Activated T-helper 17 cell treated with anti-CD3 and anti-CD28 coated beads, Interleukin-2, amount 50 U/mL, for 72 hours (primary cell): ENCODE measurements around the gene KATNA1. TPM values are rescaled to one million over a fixed set of nuclear protein-coding genes. Genes with fewer than 3 reads are reported as not detected.

ENCODE experiments used
- ATAC-seq: fragments of 150-1000 bp; cut with Tn5 transposase; replicated peaks from 2 replicates; pipeline ENCODE4 v1.10.0; 2021; ENCODE audit warnings: mild to moderate bottlenecking, moderate library complexity
- H3K27ac Mint-ChIP-seq: one replicate; pipeline ENCODE4 v1.8.0; 2022; ENCODE audit warnings: mixed read lengths
- H3K27me3 Mint-ChIP-seq: one replicate; pipeline ENCODE4 v1.8.0; 2022; ENCODE audit warnings: mixed read lengths
- H3K36me3 Mint-ChIP-seq: one replicate; pipeline ENCODE4 v1.8.0; 2022; ENCODE audit warnings: low read depth, mild to moderate bottlenecking, mixed read lengths
- H3K4me1 Mint-ChIP-seq: one replicate; pipeline ENCODE4 v1.8.0; 2022; ENCODE audit warnings: mixed read lengths
- H3K4me3 Mint-ChIP-seq: one replicate; pipeline ENCODE4 v1.8.0; 2022; ENCODE audit warnings: mild to moderate bottlenecking, mixed read lengths
- H3K9me3 Mint-ChIP-seq: one replicate; pipeline ENCODE4 v1.8.0; 2022; ENCODE audit warnings: mixed read lengths
- total RNA-seq, 2 donors: library from RNA; stranded (reverse); gene quantifications; one replicate each; pipeline ENCODE4 v1.2.3, GENCODE V29; 2022

The KATNA1 gene
- total RNA-seq, 2 donors from 2014 or later = 12.3 to 18.8 TPM

DNA sequence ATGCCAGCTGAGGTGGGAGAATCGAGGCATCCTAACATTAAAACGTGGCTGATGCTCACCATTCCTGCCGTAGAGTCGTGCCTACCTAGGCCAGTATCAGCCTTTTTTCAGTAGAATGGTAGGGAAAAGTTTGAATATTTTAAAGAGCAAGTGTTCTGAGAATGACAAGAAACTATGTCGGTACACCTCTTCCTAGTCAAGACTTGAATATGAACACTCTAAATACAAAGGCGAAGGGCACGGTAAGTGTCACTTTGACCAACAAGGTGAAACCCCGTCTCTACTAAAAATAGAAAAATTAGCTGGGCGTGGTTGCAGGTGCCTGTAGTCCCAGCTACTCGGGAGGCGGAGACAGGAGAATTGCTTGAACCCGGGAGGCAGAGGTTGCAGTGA is 81.3 kb downstream of the KATNA1 start:
- Mint-ChIP-seq H3K27me3 (no peaks in the 10 kb centered on the region), H3K27ac (peak overlapping the region; percentile 48), H3K36me3 (no peaks in the 10 kb centered on the region), H3K4me3 (peak overlapping the region; percentile 90), H3K9me3 (no peaks in the 10 kb centered on the region), H3K4me1 (peaks cover 5% of the 10 kb centered on the region)
- no peak for ATAC-seq

DNA sequence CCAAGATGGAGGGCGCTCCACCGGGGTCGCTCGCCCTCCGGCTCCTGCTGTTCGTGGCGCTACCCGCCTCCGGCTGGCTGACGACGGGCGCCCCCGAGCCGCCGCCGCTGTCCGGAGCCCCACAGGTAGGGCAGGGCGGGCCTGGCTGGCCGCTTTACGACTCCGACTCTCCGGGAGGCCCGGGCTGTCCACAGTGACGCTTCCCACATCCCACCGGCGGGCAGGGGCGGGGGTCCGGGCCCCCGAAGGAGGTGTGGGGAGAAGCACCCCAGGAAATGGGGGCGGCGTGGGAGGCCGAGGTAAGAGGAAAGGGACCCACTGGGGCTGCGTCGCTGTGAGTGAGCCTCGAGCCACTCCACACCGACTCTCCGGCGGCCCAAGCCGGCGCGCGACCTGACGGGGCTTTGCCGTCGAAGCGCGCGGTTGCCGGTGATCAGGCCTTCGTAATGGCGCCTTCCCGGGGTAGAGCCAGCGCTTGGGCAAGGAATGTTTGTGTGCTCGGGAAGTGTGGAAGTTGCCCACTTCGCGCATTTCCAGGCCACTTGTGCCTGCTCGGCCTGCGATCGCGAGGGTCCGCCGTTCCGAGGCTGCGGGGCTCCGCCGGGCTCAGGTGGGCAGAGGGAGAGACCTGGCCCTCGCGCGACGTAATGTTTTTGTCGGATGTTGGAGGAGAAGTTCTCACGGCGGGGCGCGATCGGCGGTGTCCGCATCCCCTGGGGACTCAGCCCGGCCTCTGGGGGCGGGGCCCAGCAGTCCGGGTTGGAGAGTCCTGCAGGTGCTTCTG is 81.9 kb downstream of the KATNA1 start:
- Mint-ChIP-seq H3K4me3 (peak overlapping the region; percentile 90), H3K4me1 (peaks cover 5% of the 10 kb centered on the region)

DNA sequence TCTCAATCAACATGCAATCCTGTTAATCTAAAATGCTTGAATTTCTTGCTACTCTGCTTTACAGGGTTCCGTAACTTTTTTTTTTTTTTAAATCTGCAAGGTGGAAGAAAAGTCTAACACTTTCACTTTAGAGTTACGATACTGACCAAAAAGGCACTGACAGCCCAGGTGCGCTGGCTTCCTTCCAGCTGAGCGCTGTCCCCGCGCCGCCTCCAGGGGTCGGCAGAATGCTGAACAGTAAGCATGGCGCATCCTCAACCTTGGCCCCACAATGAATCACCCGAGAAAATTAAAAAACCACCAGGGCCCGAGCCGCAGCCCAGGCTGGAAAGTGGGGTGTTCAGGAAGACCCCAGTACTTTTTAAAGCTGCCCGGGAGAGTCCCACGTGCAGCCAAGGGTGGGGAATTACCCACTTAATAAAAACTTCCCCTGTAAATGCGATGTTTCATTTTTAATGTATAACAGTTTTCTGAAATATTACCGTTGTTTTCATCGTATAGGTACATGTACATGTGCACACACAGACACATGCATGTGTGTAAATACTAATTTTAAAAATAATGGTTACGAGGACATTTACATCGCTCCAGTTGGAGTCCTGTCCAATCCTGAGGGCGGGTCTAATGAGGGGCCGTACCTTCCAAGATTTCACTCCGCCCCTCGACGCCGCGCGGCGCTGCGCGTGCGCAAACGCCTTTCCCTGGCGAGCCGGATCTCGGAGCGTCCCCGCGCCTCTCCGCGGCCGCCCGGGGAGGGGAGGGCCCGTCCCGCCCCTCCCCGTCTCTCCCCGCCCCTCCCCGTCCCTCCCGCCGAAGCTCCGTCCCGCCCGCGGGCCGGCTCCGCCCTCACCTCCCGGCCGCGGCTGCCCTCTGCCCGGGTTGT is 82.7 kb downstream of the KATNA1 start, which contains the start of gene GINM1:
TSS of gene GINM1 (plus strand) at position 849 of the 883 bp plus-strand sequence. CDS start 40 bp downstream, outside the sequence.
- ATAC-seq = peak; percentile 92
- Mint-ChIP-seq H3K4me3 (peak within 1 kb of the TSS; percentile 90), H3K4me1 (peaks cover 5% of the 10 kb centered on the region), H3K27ac (peak within 1 kb of the TSS; percentile 85), H3K9me3 (no peaks in the 10 kb centered on the region), H3K36me3 (no peaks in the 10 kb centered on the region), H3K27me3 (no peaks in the 10 kb centered on the region)

More for the DNA sequence above, 81.9 kb downstream of the KATNA1 start:
- no peaks in the 10 kb centered on the region for H3K9me3 Mint-ChIP-seq
- no peaks in the 10 kb centered on the region for H3K27me3 Mint-ChIP-seq
- peak; percentile 42 for ATAC-seq
- H3K27ac Mint-ChIP-seq = peak overlapping the region; percentile 48
- H3K36me3 Mint-ChIP-seq = no peaks in the 10 kb centered on the region

DNA sequence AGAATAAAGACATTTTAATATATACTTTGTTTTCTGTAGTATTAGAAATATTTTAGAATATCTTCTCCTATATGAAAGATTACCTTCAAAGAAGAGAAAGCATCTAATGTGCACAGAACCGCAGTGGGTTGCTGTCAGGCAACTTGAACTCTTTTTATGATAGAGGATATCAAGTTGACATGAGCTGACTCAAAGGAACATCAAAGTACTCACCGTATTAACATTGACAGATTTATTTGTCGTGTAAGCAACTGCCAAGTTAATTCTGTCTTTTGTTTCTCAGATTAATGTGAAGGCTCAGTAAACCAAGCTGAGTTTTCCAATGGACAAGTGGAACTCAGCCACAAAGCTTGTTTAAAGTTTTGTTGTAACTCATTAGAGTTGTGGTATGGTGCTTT is 84.6 kb downstream of the KATNA1 start:
- no peak overlapping the region for H3K4me3 Mint-ChIP-seq
- peaks cover 5% of the 10 kb centered on the region for H3K4me1 Mint-ChIP-seq
- H3K27ac Mint-ChIP-seq = no peak overlapping the region
- no peak for ATAC-seq
- no peaks in the 10 kb centered on the region for H3K27me3 Mint-ChIP-seq
- no peaks in the 10 kb centered on the region for H3K36me3 Mint-ChIP-seq
- no peaks in the 10 kb centered on the region for H3K9me3 Mint-ChIP-seq

DNA sequence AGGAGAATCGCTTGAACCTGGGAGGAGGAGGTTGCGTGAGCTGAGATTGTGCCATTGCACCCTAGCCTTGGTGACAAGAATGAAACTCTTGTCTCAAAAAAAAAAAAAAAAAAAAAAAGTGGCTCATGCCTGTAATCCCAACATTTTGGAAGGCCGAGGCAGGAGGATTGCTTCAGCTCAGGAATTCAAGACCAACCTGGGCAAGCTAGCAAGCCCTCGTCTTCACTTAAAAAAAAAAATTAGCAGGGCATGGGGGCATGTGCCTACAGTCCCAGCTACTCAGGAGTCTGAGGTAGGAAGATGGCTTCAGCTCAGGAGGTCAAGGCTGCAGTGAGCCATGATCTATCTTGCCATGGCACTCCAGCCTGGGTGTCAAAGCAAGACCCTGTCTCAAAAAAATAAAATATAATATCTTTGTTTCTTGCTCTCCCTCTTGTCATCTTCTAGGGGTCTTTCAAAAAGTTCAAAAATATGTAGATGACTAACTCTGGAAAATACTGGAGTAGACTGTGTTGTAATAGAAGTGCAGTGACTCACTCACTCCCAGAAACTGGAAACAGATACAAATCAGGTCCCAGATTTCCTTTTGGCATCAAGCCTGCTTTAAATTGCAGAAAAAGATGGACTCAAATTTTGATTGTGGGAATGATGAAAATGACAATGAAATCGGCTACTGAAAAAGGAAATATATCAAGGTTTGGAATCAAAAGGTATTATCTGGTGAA is 85.1 kb downstream of the KATNA1 start:
- no peaks in the 10 kb centered on the region for H3K9me3 Mint-ChIP-seq
- H3K4me3 Mint-ChIP-seq = no peak overlapping the region
- H3K27ac Mint-ChIP-seq = no peak overlapping the region
- H3K27me3 Mint-ChIP-seq = no peaks in the 10 kb centered on the region
- H3K4me1 Mint-ChIP-seq = peaks cover 5% of the 10 kb centered on the region
- no peaks in the 10 kb centered on the region for H3K36me3 Mint-ChIP-seq
- ATAC-seq = no peak

DNA sequence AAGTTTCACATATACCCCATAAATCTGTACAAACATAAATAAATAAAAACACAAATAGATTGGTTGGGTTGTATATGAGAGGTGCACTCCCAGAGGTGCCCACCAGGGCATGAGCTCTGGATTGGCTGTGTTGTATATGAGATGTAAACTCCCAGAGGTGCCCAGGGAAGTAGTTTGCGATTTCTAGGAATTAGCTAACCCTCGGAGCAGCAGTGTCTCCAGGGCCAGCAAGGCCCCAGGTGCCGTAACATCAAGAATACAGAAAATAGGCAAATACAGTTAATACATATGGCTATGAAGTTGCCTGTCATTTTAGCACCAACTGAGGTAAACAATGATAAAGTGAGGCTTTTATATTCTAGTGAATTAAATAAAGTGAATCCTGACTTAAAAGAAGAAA is 87.8 kb downstream of the KATNA1 start:
- ATAC-seq = no peak
- H3K27me3 Mint-ChIP-seq = no peaks in the 10 kb centered on the region
- no peaks in the 10 kb centered on the region for H3K9me3 Mint-ChIP-seq
- no peaks in the 10 kb centered on the region for H3K36me3 Mint-ChIP-seq
- no peak overlapping the region for H3K4me3 Mint-ChIP-seq
- H3K27ac Mint-ChIP-seq = no peak overlapping the region
- H3K4me1 Mint-ChIP-seq = no peaks in the 10 kb centered on the region

DNA sequence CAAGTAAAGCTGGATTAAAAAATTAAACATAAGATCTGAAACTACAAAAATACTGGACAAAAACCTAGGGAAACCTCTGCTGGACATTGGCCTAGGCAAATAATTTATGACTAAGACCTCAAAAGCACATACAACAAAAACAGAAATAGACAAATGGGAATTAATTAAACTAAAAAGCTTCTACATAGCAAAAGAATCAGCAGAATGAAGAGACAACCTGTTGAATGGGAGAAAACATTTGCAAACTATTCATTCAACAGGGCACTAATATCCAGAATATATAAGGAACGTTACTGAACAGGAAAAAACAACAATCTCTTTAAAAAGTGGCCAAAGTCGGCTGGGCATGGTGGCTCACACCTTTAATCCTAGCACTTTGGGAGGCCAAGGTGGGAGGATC is 89.1 kb downstream of the KATNA1 start:
- Mint-ChIP-seq H3K4me1 (no peaks in the 10 kb centered on the region), H3K9me3 (no peaks in the 10 kb centered on the region), H3K36me3 (no peaks in the 10 kb centered on the region), H3K4me3 (no peak overlapping the region), H3K27me3 (peaks cover 4% of the 10 kb centered on the region), H3K27ac (no peak overlapping the region)
- no peak for ATAC-seq

DNA sequence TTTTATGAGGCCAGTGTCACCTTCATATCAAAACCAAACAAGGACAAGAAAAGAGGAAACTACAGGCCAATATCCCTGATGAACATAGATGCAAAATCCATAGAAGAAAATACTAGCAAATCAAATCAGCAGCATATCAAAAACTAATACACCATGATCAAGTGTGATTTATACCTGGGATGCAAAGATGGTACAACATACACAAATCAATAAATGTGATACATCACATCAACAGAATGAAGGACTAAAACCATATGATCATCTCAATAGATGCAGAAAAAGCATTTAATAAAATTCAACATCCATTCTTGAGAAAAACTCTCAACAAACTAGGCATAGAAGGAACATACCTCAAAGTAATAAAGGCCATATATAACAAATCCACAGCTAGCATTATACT is 90.5 kb downstream of the KATNA1 start:
- H3K4me3 Mint-ChIP-seq = no peak overlapping the region

DNA sequence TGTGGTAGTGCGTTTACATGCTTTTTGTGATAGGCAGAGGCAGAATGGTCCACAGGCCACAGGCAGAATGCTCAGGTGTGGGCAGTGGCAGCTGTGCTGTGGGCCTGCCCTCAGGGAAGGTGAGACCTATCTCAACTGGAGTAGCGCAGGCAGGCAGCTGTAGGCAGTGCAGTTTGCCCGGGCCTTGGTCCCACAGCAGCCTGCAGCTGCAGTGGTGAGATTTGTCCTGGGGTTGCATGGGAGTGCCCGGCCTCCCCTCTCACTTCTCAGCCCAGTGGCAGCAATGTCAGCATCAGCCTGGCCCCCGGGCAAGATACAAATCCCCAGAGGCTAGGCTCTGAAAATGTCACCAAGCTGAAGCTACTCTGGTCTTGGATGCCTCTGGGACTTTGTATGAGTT is 96.6 kb downstream of the KATNA1 start:
- Mint-ChIP-seq H3K4me3 (no peak overlapping the region), H3K27me3 (peaks cover 8% of the 10 kb centered on the region), H3K27ac (no peak overlapping the region), H3K9me3 (no peaks in the 10 kb centered on the region), H3K36me3 (no peaks in the 10 kb centered on the region), H3K4me1 (no peaks in the 10 kb centered on the region)
- no peak for ATAC-seq

More for the DNA sequence above, 90.5 kb downstream of the KATNA1 start:
- no peak for ATAC-seq
- H3K36me3 Mint-ChIP-seq = no peaks in the 10 kb centered on the region
- no peak overlapping the region for H3K27ac Mint-ChIP-seq
- H3K9me3 Mint-ChIP-seq = no peaks in the 10 kb centered on the region
- H3K27me3 Mint-ChIP-seq = peaks cover 4% of the 10 kb centered on the region
- H3K4me1 Mint-ChIP-seq = no peaks in the 10 kb centered on the region

DNA sequence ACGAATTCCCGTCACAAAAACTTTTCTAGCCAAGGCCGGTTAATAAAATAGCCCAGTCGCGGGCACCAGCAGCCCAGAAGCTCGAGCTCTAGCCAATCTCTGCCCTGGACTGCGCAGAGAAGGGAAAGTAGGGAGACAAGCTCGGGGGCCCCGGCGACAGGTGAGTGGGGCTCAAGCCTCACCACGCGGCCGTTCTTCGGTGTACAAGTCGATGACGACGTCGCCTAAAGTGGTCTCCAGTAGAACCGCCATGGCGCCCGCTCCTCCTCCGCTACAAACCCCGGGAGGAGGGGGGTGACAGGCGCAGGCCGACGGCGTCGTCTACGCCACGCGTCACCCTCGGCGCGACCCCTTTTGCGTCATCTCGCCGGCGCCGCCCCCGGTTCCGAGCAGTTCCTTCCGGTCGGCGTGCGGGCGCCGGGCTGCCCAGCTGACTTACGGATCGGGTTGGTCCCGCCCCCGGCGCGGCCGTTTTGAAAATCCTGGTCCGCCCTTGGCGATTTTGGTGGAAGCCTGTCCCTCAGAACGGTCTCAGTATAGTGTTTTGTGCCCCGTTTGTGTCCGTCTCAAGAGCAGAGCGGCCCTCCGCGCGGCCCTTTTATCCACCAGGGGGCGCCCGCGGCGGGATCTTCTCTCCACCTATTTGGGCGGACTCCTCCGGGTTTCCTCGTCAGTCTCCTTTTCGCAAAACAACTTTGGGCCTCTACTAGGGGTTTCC is 102.6 kb downstream of the KATNA1 start, which contains the start of gene PPIL4:
TSS of gene PPIL4 (minus strand) at position 290 of the 718 bp plus-strand sequence. CDS start at position 252, 38 bp downstream.
- peak within 1 kb of the TSS; percentile 99 for H3K4me3 Mint-ChIP-seq
- no peaks in the 10 kb centered on the region for H3K27me3 Mint-ChIP-seq
- H3K36me3 Mint-ChIP-seq = peaks cover 27% of the 10 kb centered on the region
- peak within 1 kb of the TSS; percentile 99 for H3K27ac Mint-ChIP-seq
- ATAC-seq = peak; percentile 96
- no peaks in the 10 kb centered on the region for H3K9me3 Mint-ChIP-seq
- peaks cover 16% of the 10 kb centered on the region for H3K4me1 Mint-ChIP-seq

DNA sequence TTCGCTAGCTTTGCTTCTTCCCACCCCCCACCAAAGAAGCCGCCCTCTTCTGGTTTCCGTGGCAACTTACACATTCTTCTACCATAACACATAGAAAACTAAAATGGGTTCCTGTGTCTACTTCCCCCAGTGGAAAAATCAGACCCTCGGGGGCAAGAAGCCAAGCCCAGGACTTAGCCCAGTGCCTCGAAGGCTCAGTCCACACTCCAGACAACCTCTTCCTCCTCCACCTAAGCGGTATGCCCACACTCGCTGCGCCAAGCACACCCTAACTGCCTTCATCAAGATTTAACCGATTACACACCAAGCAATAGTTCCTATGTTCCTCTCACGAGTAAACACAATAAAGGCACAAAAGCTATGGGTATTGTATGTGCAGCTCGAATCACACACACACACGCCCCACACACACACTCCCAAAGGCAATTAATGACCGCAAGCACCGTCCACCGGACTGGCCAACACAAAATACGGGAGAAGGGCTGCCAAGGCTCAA is 103.2 kb downstream of the KATNA1 start:
- peak overlapping the region; percentile 99 for H3K27ac Mint-ChIP-seq
- H3K36me3 Mint-ChIP-seq = peaks cover 33% of the 10 kb centered on the region
- H3K4me3 Mint-ChIP-seq = peak overlapping the region; percentile 99
- H3K27me3 Mint-ChIP-seq = no peaks in the 10 kb centered on the region
- peak; percentile 20 for ATAC-seq
- H3K9me3 Mint-ChIP-seq = no peaks in the 10 kb centered on the region
- peaks cover 16% of the 10 kb centered on the region for H3K4me1 Mint-ChIP-seq
